ENCODE measurements around the gene WWC2. TPM values are rescaled to one million over a fixed set of nuclear protein-coding genes. Genes with fewer than 3 reads are reported as not detected.

The WWC2 gene
- total RNA-seq, 6 donors from 2014 or later, result 87.0 to 179 (median 121) TPM

- H3K36me3 ChIP-seq, result no peaks in the 10 kb centered on the region
- no peaks in the 10 kb centered on the region for H3K27me3 ChIP-seq
- peaks cover 0 to 2% (median 0%) of the 10 kb centered on the region in 4 donors for H3K4me1 ChIP-seq
- peaks cover 0 to 3% (median 0%) of the 10 kb centered on the region in 4 donors for H3K9me3 ChIP-seq
- no peak overlapping the region for H3K4me3 ChIP-seq
- H3K27ac ChIP-seq, result no peak overlapping the region
- TF ChIP-seq EP300 (IDR thresholded peaks at IDR 0.05) (no peak), CTCF (IDR thresholded peaks at IDR 0.05) (no peak), POLR2AphosphoS5 (IDR thresholded peaks at IDR 0.05) (no peak), POLR2A (IDR thresholded peaks at IDR 0.05) (no peak)
- DNase-seq (no peak), ATAC-seq (ENCODE audit: low FRiP score in 2 of 2) (no peak)
- WGBS, 2 donors, result 85 to 92% methylated on average over 5 of the region's 5 CpGs
These were observed 30.6 kb upstream of the WWC2 start for GRCh38 chr4:183068502-183068901.

- Histone ChIP-seq H3K36me3 (no peaks in the 10 kb centered on the region), H3K27ac (no peak overlapping the region), H3K4me3 (no peak overlapping the region), H3K4me1 (no peaks in the 10 kb centered on the region), H3K9me3 (peaks cover 0 to 3% (median 0%) of the 10 kb centered on the region in 4 donors), H3K27me3 (no peaks in the 10 kb centered on the region)
- no peak for TF ChIP-seq EP300 (IDR thresholded peaks at IDR 0.05)
- no peak for TF ChIP-seq CTCF (IDR thresholded peaks at IDR 0.05)
- no peak for TF ChIP-seq POLR2AphosphoS5 (IDR thresholded peaks at IDR 0.05)
- no peak for TF ChIP-seq POLR2A (IDR thresholded peaks at IDR 0.05)
- DNase-seq, result no peak
- no peak for ATAC-seq (ENCODE audit: low FRiP score in 2 of 2)
These were observed 27.8 kb upstream of the WWC2 start for GRCh38 chr4:183071222-183071621.

GRCh38 chr4:183072176-183072575 is 26.9 kb upstream of the WWC2 start:
- no peaks in the 10 kb centered on the region for H3K27me3 ChIP-seq
- ATAC-seq (ENCODE audit: low FRiP score in 2 of 2) (no peak), DNase-seq (no peak)
- no peaks in the 10 kb centered on the region for H3K4me1 ChIP-seq
- no peaks in the 10 kb centered on the region for H3K36me3 ChIP-seq
- H3K27ac ChIP-seq, result no peak overlapping the region
- no peak overlapping the region for H3K4me3 ChIP-seq
- WGBS, 2 donors, result 93 to 94% methylated on average over 2 of the region's 2 CpGs
- TF ChIP-seq POLR2A (IDR thresholded peaks at IDR 0.05) (no peak), CTCF (IDR thresholded peaks at IDR 0.05) (no peak), EP300 (IDR thresholded peaks at IDR 0.05) (no peak), POLR2AphosphoS5 (IDR thresholded peaks at IDR 0.05) (no peak)
- H3K9me3 ChIP-seq, result peaks cover 0 to 3% (median 0%) of the 10 kb centered on the region in 4 donors

GRCh38 chr4:183073838-183074145 is 25.3 kb upstream of the WWC2 start:
- H3K36me3 ChIP-seq, result no peaks in the 10 kb centered on the region
- H3K4me3 ChIP-seq, result no peak overlapping the region
- peaks cover 0 to 2% (median 0%) of the 10 kb centered on the region in 4 donors for H3K9me3 ChIP-seq
- H3K27me3 ChIP-seq, result no peaks in the 10 kb centered on the region
- ATAC-seq (ENCODE audit: low FRiP score in 2 of 2) (no peak), DNase-seq (no peak)
- WGBS, 2 donors, result 29 to 33% methylated on average over 2 of the region's 2 CpGs
- H3K4me1 ChIP-seq, result no peaks in the 10 kb centered on the region
- TF ChIP-seq CTCF (IDR thresholded peaks at IDR 0.05) (peak in 1 of 6 experiments; percentile 3), POLR2AphosphoS5 (IDR thresholded peaks at IDR 0.05) (no peak), POLR2A (IDR thresholded peaks at IDR 0.05) (no peak), EP300 (IDR thresholded peaks at IDR 0.05) (no peak)
- peak overlapping the region in 1 of 4 donors; percentile 11 for H3K27ac ChIP-seq

- DNase-seq (no peak), ATAC-seq (ENCODE audit: low FRiP score in 2 of 2) (peak in 1 of 2 donors; percentile 68)
- Histone ChIP-seq H3K36me3 (no peaks in the 10 kb centered on the region), H3K4me3 (no peak overlapping the region), H3K9me3 (no peaks in the 10 kb centered on the region), H3K27me3 (no peaks in the 10 kb centered on the region), H3K4me1 (no peaks in the 10 kb centered on the region), H3K27ac (peak overlapping the region in 2 of 4 donors; percentile 20 to 53)
- TF ChIP-seq POLR2A (IDR thresholded peaks at IDR 0.05), result no peak
- TF ChIP-seq CTCF (IDR thresholded peaks at IDR 0.05), result no peak
- TF ChIP-seq POLR2AphosphoS5 (IDR thresholded peaks at IDR 0.05), result no peak
- TF ChIP-seq EP300 (IDR thresholded peaks at IDR 0.05), result peak in 2 of 4 donors; percentile 10 to 69
- WGBS, 2 donors, result 77 to 78% methylated on average over 7 of the region's 7 CpGs
These were observed 24.6 kb upstream of the WWC2 start for GRCh38 chr4:183074288-183074990.
